HG03342 (cell line): ENCODE measurements around the gene VPS37B.
"Not testable (repeated sequence)": the region's sequence is repeated elsewhere in the genome, so short reads cannot be mapped to it uniquely, and the experiment has no call there.

ENCODE experiments used
- ATAC-seq: cut with Tn5 transposase; IDR thresholded peaks from one replicate; pipeline ENCODE4 v1.9.1; 2021; ENCODE audit warnings: mild to moderate bottlenecking, moderate library complexity; ENCODE audit not compliant: unreplicated experiment

VPS37B gene, protein sequence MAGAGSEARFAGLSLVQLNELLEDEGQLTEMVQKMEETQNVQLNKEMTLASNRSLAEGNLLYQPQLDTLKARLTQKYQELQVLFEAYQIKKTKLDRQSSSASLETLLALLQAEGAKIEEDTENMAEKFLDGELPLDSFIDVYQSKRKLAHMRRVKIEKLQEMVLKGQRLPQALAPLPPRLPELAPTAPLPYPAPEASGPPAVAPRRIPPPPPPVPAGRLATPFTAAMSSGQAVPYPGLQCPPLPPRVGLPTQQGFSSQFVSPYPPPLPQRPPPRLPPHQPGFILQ

DNA sequence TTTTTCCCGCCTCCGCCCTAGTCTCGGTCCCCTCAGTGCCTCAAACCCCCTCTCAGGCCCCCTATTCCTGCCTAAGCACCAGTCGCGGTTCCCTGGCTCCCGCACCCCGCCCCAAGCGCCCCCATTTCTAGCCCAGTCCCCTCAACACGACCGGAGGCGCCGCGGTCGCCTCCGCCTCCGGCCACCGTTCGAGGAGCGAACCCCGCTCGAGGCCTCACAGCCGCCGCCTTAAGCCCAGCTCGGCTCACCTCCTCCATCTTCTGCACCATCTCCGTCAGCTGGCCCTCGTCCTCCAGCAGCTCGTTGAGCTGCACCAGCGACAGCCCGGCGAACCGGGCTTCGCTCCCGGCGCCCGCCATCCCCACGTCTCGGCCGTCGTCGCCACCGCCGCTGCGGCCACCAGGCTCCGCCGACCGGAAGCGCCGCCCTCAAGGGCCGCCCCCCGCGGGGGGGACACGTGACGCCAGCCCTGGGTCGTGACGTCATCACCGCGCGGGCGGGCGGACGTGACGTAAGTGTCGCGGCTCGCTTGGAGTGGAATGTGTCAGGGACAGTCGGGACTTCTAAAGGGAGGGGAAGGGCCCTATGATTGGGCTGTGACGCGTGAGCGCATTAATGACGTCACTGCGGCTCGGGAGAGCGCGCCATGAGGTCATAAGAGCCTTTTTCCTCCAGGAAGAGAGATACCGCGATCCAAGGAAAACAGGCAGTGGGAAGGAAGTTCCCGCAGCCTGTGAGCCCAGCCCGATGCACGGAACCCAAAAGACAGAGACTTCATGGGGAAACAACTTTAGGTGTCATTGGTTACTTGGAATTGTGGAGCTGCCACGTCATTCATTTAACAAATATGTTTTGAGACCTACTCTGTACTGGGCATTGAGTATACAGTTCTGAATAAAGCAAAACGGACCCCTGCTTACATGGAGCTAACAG is at the start of gene VPS37B:
Gene VPS37B (minus strand): TSS at position 421 of the 933 bp plus-strand sequence. CDS start 62 bp downstream, at position 359.
- ATAC-seq, result peak; percentile 55

DNA sequence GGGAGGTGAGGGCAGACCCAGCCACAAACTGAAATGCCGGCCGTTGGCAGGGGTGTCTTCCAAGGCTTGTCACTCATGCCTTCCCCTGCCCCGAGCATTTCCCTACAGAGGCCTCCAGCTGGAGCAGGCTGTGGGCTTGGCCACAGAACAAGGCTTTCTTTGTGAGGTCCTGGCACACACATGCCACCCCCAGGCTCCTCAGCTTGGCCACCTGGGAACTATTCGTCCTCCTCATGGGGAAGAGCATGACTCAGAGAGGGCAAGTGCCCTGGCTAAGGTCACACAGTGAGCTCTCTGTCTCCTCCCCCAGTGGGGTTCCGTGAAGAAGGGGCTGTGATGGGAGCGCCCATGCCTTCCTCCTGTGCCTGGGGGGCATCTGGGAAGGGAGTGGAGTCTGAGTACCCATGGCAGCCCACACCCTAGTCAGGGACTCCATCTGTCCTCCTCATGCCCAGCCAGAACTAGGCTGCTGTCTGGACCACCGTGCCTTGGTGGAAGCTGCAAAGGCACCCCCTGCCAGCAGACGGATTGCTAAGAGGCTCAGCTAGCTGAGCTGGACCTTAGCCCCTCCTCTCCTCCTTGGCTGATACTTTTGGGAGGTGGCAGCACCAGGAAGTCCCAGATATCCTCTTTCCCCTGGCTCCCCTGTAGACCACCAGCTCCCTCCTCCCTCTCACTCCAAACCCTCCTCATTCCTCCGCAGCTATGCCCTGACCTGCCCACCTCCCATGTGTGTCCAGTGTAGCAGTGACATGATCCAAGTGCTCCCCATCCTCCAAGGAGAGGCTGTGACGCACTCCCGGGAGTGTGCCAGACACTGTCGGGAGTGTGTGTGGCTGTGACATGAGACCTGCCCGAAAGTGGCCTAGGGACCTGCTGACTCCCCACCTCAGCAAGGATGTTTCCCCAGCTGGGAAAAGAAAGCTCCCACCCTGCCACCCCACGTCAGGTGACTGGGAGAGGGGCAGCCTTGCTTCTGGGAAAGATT is 49.0 kb upstream of the VPS37B start:
- no peak for ATAC-seq

DNA sequence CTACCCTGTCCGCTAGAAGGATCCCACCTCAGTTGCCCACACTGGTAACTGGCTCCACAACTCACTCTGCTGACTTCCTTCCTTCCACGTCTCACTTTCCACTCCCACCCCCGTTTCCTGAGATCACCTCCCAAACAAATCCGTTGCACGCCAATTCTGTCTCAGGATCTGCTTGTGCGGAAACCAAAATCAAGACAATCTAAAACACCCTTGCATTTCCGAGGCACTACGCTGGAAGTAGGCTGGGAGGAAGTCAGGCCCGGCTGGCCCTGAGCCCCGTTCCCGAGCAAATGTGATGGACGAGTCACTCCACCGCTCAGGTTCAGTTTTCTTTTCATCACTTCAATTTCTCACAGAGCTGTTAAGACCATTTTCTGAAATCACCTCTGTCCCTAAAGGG is 47.3 kb upstream of the VPS37B start:
- no peak for ATAC-seq

DNA sequence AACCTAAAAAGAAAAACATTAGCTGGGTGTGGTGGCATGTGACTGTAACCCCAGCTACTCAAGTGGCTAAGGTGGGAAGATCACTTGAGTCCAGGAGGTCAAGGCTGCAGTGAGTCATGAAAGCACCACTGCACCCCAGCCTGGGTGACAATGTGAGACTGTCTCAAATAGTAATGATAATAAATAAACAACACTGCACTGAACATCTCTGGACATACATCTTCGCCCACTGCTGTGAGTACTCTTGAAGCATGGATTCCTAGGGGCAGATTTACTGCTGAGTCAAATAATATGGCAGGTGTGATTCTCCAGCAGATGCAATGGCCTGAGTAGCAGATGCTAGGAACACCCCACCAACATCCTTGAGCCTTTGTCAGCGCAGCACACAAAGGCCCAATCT is 46.7 kb upstream of the VPS37B start:
- no peak for ATAC-seq

DNA sequence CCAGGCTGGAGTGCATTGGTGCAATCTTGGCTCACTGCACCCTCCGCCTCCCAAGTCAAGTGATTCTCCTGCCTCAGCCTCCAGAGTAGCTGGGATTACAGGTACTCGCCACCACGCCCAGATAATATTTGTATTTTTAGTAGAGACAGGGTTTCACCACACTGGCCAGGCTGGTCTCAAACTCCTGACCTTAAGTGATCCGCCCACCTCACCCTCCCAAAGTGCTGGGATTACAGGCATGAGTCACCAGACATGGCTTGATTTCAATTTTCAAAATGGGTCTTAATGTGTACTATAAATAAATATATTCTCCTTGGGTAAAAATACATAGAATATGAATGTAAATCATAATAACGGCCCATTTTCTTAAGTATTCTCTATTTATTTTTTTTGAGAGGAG is 45.4 kb upstream of the VPS37B start:
- not testable (repeated sequence) for ATAC-seq

DNA sequence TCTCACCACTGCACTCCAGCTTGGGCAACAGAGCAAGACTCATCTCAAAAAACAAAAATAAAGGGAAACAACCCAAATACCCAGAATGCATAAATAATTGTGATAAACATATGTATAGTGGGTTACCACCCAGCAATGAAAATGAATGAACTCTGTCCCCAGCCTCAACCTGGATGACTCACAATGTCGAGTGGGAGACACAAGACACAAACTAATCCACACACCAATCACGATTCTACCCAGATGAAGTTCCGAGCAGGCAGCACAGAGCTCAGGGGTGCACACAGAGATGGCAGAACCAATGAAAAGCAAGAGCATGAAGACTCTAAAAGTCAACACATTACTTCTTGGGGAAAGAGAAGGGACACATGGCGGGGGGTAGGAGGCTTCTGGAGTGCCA is 43.2 kb upstream of the VPS37B start:
- no peak for ATAC-seq

DNA sequence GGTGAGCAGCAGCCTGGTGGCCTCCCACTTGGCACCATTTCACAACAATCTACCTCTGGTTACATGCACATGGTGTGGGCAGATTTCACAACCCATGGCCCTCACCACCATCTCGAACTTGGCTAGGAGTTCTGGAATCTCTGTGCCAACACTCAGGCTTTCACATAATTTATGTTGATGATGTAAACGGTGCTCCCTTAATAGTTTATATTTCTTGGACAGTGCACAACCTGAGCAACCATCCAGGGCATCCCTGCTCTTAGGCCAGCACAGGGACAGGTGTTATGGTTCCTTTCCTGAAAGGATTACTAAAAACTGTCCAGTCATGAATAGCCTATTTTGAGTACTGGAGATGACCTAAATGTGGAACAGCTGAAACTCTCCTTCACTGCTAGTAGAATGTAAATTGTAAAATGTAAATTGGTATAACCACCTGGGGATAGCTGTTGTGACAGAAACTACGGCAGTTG is 41.7 kb upstream of the VPS37B start:
- ATAC-seq, result no peak

DNA sequence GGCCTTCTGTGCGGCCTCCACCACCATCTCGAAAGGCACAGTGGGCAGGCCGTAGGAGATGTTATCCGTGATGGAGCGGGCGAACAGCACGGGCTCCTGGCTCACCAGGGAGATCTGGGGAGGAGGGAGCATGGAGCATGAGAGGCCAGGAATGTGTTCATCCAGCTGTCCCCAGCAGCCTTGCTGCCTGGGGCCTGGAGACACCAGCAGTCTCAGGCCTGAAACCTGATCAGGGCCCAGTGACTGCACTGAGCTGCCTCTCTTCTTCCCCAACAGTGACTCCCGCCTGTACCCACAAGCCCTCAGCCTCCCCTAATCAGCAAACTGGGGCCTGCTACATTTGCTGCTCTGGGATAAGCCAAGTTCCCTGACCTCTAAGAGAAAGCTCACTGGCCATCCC is 39.4 kb upstream of the VPS37B start:
- ATAC-seq, result no peak

DNA sequence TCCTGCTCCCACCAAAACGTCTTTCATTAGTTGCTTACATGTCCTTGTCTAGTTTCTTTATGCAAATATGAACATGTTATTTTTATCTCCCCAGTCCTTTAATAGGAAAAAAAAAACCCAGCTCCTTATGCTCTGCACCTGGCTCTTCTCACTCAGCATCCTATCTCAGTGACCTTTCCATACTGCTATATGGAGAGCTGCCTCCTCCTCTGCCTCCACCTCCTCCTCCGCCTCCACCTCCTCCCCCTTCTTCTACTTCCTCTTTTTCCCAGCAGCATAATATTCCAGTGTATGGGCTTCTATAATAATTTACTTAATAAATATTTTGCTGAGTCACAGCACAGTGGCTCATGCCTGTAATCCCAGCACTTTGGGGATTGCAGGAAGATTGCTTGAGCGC is 38.8 kb upstream of the VPS37B start:
- ATAC-seq, result no peak

DNA sequence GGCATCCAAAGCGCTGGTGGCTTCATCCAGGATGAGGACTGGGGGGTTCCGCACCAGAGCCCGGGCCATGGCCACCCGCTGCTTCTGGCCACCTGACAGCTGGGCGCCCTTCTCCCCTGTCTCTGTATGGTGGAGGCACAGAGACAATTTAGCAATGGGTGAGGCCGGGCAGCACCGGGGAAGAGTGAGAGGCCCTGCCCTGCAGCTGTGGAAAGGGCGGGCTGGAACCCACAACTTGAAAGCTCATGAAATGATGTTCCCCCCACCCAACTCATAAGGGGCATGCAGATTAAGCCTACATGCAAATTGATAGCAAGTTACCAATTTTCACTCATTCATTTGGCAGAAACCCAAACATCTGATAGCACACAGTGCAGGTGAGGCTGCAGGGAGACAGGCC is 36.3 kb upstream of the VPS37B start:
- ATAC-seq, result no peak

DNA sequence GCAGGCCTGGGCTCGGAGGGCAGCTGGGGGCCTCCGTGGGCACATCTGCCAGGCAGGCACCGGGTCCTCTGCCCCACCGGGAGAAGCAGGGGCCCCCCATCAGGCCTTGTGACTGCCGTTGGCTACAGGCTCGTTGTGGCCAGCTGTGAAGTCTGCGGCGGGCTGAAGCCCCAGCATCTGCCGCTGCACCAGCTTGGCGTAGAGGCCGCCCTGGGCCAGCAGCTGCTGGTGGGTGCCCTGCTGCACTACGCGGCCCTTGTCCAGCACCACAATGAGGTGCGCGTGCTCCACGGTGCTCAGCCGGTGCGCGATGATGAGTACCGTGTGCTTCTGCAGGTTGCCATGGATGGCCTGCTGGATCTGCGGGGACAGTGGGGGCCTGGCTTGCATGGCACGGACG is 33.9 kb upstream of the VPS37B start:
- ATAC-seq, result no peak

DNA sequence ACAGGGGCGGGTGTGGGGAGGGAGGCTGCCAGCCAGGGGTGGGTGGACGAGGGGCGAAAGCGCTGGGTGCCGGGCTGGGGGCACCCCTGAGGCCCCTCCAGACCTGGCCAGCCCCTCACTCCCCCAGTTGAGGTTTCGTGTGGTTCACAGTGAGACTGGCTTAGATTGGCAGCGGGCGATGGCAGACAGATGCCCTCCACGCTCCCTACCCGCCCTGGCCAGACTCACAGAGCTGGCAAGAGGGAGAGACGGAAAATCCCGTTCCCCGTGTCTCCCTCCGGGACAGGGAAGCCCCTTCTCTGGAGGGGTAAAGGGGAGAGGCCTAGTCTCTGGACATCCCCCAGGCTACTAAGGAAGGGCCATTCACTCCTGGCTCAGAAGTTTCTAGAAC is 33.2 kb upstream of the VPS37B start:
- no peak for ATAC-seq

DNA sequence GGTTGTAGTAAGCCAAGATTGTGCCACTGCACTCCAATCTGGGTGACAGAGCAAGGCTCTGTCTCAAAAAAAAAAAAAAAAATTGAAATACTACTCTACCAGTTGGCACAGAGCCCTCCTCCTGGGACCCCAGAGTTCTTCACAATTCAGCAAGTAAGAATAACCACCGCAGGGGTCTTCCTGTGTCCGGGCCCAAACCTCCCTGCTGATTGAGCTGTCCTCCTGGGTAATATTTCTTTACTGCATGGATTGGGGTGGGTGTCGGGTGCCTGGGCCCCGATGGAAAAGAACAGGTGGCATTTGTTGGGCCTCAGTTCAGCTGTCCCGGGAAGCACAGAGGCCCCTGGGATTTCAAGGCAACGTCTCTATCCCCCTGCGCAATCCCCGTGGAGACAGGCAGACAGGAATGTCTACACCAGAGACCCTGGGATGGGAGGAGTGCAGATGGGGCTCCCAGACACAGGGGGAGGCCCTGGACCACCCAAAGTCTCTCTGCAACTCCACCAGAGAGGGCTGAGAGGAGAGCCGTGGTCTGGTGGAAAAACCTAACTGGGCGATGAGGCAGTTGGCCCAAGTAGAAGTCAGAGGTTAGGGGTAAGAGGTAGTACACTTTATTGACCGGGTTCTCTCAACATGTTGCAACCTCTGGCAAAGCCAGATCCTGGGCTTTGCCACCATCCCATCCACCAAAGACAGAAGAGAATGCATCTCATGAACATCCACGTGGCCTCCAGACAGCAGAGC is 32.7 kb upstream of the VPS37B start:
- no peak for ATAC-seq

DNA sequence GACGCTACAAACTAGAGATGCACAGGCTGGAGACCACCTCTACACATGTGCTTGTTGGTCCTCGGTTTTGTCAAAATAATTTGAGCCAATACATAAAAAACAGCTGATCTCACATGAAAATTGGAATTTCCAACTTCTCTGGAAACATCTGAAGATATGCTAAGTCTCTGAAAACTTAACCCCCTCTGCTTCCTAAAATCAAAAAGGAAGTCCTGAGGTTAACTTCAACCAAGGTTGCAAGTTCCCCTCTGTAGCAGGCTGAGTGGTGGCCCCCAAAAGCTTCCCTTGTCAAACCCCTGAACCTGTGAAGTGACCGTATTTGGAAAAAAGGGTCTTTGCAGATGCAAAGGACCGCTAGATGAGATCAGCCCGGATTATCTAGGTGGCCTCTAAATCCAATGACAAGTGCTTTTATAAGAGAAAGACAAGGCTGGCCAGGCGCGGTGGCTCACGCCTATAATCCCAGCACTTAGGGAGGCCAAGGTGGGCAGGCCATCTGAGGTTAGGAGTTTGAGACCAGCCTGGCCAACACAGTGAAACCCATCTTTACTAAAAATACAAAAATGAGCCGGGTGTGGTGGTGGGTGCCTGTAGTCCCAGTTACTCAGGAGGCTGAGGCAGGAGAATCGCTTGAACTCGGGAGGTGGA is 32.0 kb upstream of the VPS37B start:
- ATAC-seq, result no peak

DNA sequence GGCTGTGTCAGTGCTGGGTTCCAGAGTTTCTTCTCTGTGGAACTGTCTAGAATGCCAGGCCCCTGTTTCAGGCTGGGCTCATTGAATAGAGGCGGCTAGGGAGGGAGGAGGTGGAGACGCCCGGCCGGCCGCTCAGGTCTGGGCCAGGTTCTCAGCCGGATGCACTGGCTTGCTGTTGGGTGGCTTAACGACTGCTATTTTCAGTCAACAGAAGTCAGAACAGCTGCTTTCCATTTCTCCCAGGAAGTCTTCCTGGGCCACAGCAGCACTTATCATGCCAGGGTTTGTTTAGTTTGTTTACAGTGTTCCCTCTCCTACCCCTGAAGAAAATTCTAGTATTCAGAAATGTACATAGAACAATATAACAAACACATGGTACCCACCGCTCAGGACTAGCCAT is 26.0 kb upstream of the VPS37B start:
- ATAC-seq, result no peak

DNA sequence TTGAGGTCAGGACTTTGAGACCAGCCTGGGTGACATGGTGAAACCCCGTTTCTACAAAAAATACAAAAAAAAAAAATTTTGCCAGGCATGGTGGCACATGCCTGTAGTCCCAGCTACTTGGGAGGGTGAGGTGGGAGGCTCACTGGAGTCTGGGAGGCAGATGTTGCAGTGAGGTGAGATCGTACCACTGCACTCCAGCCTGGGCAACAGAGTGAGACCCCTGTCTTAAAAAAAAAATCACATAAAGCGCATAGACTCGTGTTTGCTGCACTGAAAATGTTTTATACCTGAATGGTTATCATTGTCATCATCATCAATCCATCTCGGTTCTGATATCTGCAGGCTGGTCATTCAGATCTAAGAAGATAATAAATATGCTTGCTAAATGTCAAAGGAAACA is 24.8 kb upstream of the VPS37B start:
- ATAC-seq, result no peak

DNA sequence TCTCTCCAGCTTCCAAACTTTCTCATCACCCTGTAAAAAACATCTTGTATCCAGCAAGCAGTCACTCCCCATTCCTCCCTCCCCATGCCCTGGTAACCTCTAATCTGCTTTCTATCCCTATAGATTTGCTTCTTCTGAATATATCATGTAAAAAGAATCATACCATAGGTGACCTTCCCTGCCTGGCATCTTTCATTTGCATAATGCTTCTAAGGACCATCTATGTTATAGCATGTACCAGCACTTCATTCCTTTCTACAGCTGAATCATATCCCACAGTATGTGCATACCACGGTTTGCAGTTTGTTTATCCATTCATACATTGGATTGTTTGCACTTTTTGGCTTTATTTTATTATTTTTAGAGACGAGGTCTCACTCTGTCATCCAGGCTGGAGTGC is 22.9 kb upstream of the VPS37B start:
- no peak for ATAC-seq

DNA sequence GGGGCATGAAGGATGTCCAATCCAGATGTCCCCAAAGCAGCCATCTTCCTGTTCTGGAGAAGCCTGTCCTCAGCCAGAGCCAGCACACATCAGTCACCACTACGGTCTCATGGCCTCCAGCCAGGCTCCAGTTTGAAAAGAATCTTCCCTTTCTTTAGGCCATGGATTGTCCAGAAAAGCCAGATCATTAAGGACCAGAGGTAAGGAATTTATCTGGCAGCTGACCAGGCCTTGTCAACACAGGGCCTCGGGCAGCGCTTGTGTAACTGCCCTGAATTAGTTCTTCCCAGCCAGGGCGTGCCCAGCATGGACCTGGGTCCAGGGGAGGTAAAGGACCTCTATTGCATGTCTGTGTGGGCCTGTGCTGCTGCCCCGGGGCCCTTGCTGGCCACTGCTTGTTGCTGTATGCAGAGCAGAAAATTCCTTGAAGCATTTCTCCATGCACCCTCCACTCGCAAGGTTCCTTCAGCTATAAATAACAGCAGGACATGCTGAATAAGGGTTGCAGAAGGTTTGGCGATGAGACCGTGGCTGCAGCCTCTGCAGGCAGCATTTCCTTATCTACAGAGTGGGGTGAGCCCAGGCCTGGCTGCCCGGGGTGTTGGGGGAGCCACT is 21.7 kb upstream of the VPS37B start:
- ATAC-seq, result no peak
